HCT116 (cell line): Measurements from ENCODE around the gene SERP1. TPM values are rescaled to one million over a fixed set of nuclear protein-coding genes. Genes with fewer than 3 reads are reported as not detected.
A peak's percentile ranks its signal among the peaks of the same experiment; 100 is the strongest.

Experiments used
- ATAC-seq: fragments of 200-7000 bp; cut with Tn5 transposase; 2 replicates; pipeline ENCODE4 v1.9.1; 2020; ENCODE audit warnings: mild to moderate bottlenecking, moderate library complexity
- BruUV-seq: library from RNA; stranded (reverse); fragments of 400-500 nt; replicated peaks from 2 replicates; lab custom pipeline; 2021; lab: Mats Ljungman, UMichigan
- CTCF ChIA-PET: fragments of 300-600 bp; sonication (Branson Sonifier 250); formaldehyde crosslinking; loops from one replicate; lab custom pipeline; 2021; ENCODE audit warnings: antibody characterized with exemption; lab: Charles Lee
- POLR2A ChIA-PET: fragments of 300-600, 350-600 bp; sonication (Branson Sonifier 250); formaldehyde crosslinking; loops from one replicate; lab custom pipeline; 2021; ENCODE audit warnings: antibody characterized with exemption; lab: Charles Lee
- RAD21 ChIA-PET, 2 experiments: fragments of 300-600 bp; sonication (Branson Sonifier 250); formaldehyde crosslinking; loops; one replicate each; lab custom pipeline; 2023; ENCODE audit warnings: low total read pairs in 2 of 2; ENCODE audit not compliant: uncharacterized antibody in 2 of 2, unreplicated experiment in 2 of 2, low non-redundant PET in 1 of 2; lab: Charles Lee
- DNase-seq: peaks from one replicate; pipeline ENCODE4 v3.0.0-alpha.2; 2010; ENCODE audit warnings: low read depth, low spot score
- H2AFZ ChIP-seq: fragments of 200-600 bp; shearing (Covaris generic), sonication (generic); 2 replicates; pipeline ENCODE4 v1.6.1; 2017; ENCODE audit warnings: low read depth, mixed run types, mixed read lengths, antibody characterized with exemption, low read length; ENCODE audit not compliant: poor library complexity, severe bottlenecking
- H3K27ac ChIP-seq: 2 replicates; pipeline ENCODE4 v1.5.1; 2012; ENCODE audit warnings: low read depth, low read length
- H3K27me3 ChIP-seq: fragments of 200-600 bp; sonication (generic); 2 replicates; pipeline ENCODE4 v1.6.1; 2016; ENCODE audit warnings: mixed run types, low read length, mixed read lengths; ENCODE audit not compliant: insufficient read depth
- H3K36me3 ChIP-seq, 2 experiments: fragments of 200-500 bp in 1 of 2; fragments of 200-600 bp in 1 of 2; sonication (Bioruptor generic) in 1 of 2; sonication (generic) in 1 of 2; 2 replicates each; pipeline versions ENCODE4 v1.5.1 to v1.6.1; 2014 to 2016; ENCODE audit warnings: low read length in 2 of 2, inconsistent platforms in 1 of 2, mixed read lengths in 1 of 2, mixed run types in 1 of 2; ENCODE audit not compliant: insufficient read depth in 2 of 2, control insufficient read depth in 1 of 2
- H3K4me1 ChIP-seq, 2 experiments: fragments of 200-600 bp in 1 of 2; sonication (generic) in 1 of 2; 2 replicates each; pipeline versions ENCODE4 v1.5.1 to v1.6.1; 2012 to 2017; ENCODE audit warnings: low read length in 2 of 2, inconsistent platforms in 1 of 2, mild to moderate bottlenecking in 1 of 2, mixed read lengths in 1 of 2, mixed run types in 1 of 2, moderate library complexity in 1 of 2; ENCODE audit not compliant: insufficient read depth in 2 of 2, control insufficient read depth in 1 of 2
- H3K4me2 ChIP-seq: fragments of 200-600 bp; sonication (generic); 2 replicates; pipeline ENCODE4 v1.6.1; 2017; ENCODE audit warnings: mixed run types, low read length, mixed read lengths
- H3K4me3 ChIP-seq, 2 experiments: fragments of 200-600 bp in 1 of 2; sonication (generic) in 1 of 2; replicated peaks in 1 of 2; 2 replicates each; pipeline ENCODE4 v1.5.1; 2011 to 2016; ENCODE audit warnings: low read length in 2 of 2, control low read depth in 1 of 2, low read depth in 1 of 2, mild to moderate bottlenecking in 1 of 2, mixed read lengths in 1 of 2, mixed run types in 1 of 2
- H3K79me2 ChIP-seq: fragments of 200-600 bp; sonication (generic); 2 replicates; pipeline ENCODE4 v1.6.1; 2017; ENCODE audit warnings: mild to moderate bottlenecking, mixed run types, low read length, moderate library complexity, mixed read lengths; ENCODE audit not compliant: insufficient read depth
- H3K9ac ChIP-seq: fragments of 200-600 bp; sonication (generic); 2 replicates; pipeline ENCODE4 v1.6.1; 2016; ENCODE audit warnings: low read length, mixed read lengths
- H3K9me2 ChIP-seq: fragments of 200-600 bp; sonication (generic), shearing (Covaris generic); 2 replicates; pipeline ENCODE4 v1.6.1; 2017; ENCODE audit warnings: mixed run types, mild to moderate bottlenecking, moderate library complexity; ENCODE audit not compliant: insufficient read depth
- H3K9me3 ChIP-seq, 2 experiments: fragments of 200-500 bp in 1 of 2; fragments of 200-600 bp in 1 of 2; sonication (Bioruptor generic) in 1 of 2; sonication (generic) in 1 of 2; 2 replicates each; pipeline ENCODE4 v1.6.1; 2014 to 2017; ENCODE audit warnings: low read length in 2 of 2, mixed read lengths in 2 of 2, inconsistent platforms in 1 of 2, low read depth in 1 of 2, mild to moderate bottlenecking in 1 of 2, mixed run types in 1 of 2, moderate library complexity in 1 of 2; ENCODE audit not compliant: control insufficient read depth in 1 of 2, insufficient read depth in 1 of 2
- H4K20me1 ChIP-seq: fragments of 200-600 bp; sonication (generic), shearing (Covaris generic); 2 replicates; pipeline ENCODE4 v1.6.1; 2017; ENCODE audit warnings: mixed run types, mild to moderate bottlenecking, moderate library complexity; ENCODE audit not compliant: insufficient read depth
- CBX3 ChIP-seq: IDR thresholded peaks from 2 replicates; pipeline ENCODE4 v1.6.1; 2012; ENCODE audit warnings: low read depth
- EZH2 ChIP-seq: fragments of 200-600 bp; sonication (generic); IDR thresholded peaks from 2 replicates; pipeline ENCODE4 v1.6.1; 2017; ENCODE audit warnings: antibody characterized with exemption, mixed run types
- EZH2phosphoT487 ChIP-seq: fragments of 200-600 bp; IDR thresholded peaks from 2 replicates; pipeline ENCODE4 v1.6.1; 2018; ENCODE audit warnings: antibody characterized with exemption, borderline replicate concordance
- FOSL1 ChIP-seq: IDR thresholded peaks from 2 replicates; pipeline ENCODE4 v1.6.1; 2012; ENCODE audit warnings: low read depth
- ZBTB33 ChIP-seq: IDR thresholded peaks from 2 replicates; pipeline ENCODE4 v1.6.1; 2011; ENCODE audit warnings: mild to moderate bottlenecking, low read length, moderate library complexity; ENCODE audit not compliant: insufficient replicate concordance; ENCODE audit errors: extremely low read depth
- ZFX ChIP-seq: fragments of 450-650 bp; IDR thresholded peaks from 2 replicates; pipeline ENCODE4 v1.6.1; 2017
- intact Hi-C: fragments of 100-400 bp; cut with micrococcal nuclease; formaldehyde crosslinking; loops from 2 replicates; pipeline ENCODE4 v1.10.0; 2022
- total RNA-seq: library from RNA; stranded (reverse); gene quantifications from one replicate; pipeline ENCODE4 v1.2.1, GENCODE V29; 2021; ENCODE audit not compliant: unreplicated experiment

SERP1 gene
- total RNA-seq, 1 experiment from 2014 or later, result 69.1 TPM

DNA sequence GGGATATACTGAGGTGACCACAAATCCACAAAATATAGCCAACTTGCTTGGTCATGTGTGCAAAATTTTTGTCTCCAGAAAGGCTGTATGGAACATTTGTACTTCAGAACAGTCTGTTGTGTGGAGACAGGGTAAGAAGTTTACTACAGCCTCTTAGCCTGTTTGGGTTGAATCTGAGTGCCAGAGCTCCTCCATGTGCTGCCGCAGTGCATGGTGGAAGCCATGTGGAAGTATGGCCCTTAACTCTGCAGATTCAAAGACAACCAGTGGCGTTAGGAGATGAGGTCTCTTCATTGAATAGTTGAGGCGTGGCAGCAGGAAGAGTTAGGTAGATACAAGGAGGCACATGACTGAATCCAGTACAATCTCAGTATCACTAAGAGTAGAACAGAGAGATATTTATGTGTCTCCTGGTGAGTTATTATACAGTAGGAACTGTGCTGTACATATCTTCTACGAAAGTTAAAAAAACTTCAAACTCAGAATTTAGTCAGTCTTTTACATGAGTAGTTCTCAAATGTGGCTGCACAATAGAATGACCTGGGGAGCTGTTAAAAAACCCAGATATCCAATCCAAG, 9.7 kb upstream of the SERP1 start:
- H3K9me2 ChIP-seq, result no peaks in the 10 kb centered on the region
- no peak overlapping the region for H3K27ac ChIP-seq
- intact Hi-C loops, result no loop called here
- ChIA-PET RAD21 (no interaction called here), CTCF (no interaction called here), POLR2A (interaction anchor here (0.5 kb wide), 1 partner anchor 9 kb away, joined by 3 read pairs; no protein-coding TSS in a partner anchor)
- DNase-seq (no peak), ATAC-seq (no peak)
- H3K9ac ChIP-seq, result no peak overlapping the region
- no peaks in the 10 kb centered on the region for H4K20me1 ChIP-seq
- H3K27me3 ChIP-seq, result no peaks in the 10 kb centered on the region
- peaks cover 33% of the 10 kb centered on the region in 2 experiments for H3K36me3 ChIP-seq
- no peak overlapping the region for H2AFZ ChIP-seq
- H3K4me3 ChIP-seq, result no peak overlapping the region
- no TSS peak for BruUV-seq
- no peak overlapping the region for H3K4me2 ChIP-seq
- no peaks in the 10 kb centered on the region for H3K9me3 ChIP-seq
- no peak for TF ChIP-seq CBX3
- H3K79me2 ChIP-seq, result peaks cover 97% of the 10 kb centered on the region
- 0 out of 4 replicates have a peak, but pooled peaks cover 0 to 4% of the 10 kb centered on the region in 2 experiments for H3K4me1 ChIP-seq

- Histone ChIP-seq H3K9ac (peak overlapping the region; percentile 95), H3K79me2 (peaks cover 95% of the 10 kb centered on the region), H3K4me3 (peak overlapping the region; percentile 94 to 96), H3K27ac (peak overlapping the region; percentile 57), H3K27me3 (no peaks in the 10 kb centered on the region), H3K9me2 (no peaks in the 10 kb centered on the region), H2AFZ (no peak overlapping the region), H3K36me3 (peaks cover 11 to 25% of the 10 kb centered on the region in 2 experiments), H3K4me2 (peak overlapping the region; percentile 78), H3K9me3 (no peaks in the 10 kb centered on the region), H4K20me1 (no peaks in the 10 kb centered on the region), H3K4me1 (peaks cover 5 to 20% of the 10 kb centered on the region in 2 experiments)
- CTCF ChIA-PET, result no interaction called here
- POLR2A ChIA-PET, result interaction anchor here (1.1 to 1.6 kb wide), 2 partner anchors 20 to 56 kb away, joined by 4 read pairs; partner anchors contain the start of gene SELENOT
- TSS peak; percentile 81 for BruUV-seq
- DNase-seq, result no peak
- ATAC-seq, result no peak
- intact Hi-C loops, result loop anchor here (5.0 kb wide), 2 partner anchors 55 to 215 kb away; partner anchors contain the start of genes SELENOT and SIAH2
- RAD21 ChIA-PET, result no interaction called here
- TF ChIP-seq CBX3 (0 out of 2 replicates have a peak, but pooled peaks have one; percentile 2), EZH2phosphoT487 (no peak), ZBTB33 (no peak), FOSL1 (no peak), EZH2 (no peak), ZFX (no peak)
These were observed 897 bp upstream of the SERP1 start for GRCh38 chr3:150547045-150547741.
